K562 (cell line): ENCODE data around the gene PHLDB1. TPM values are rescaled to one million over a fixed set of nuclear protein-coding genes. Genes with fewer than 3 reads are reported as not detected.

Experiments
- BCLAF1 ChIP-seq, 2 experiments: fragments of 450-650 bp in 1 of 2; IDR thresholded peaks; 2 replicates each; pipeline ENCODE4 v1.6.1; 2011 to 2017; ENCODE audit warnings: low read depth in 2 of 2, antibody characterized with exemption in 1 of 2, borderline replicate concordance in 1 of 2, low read length in 1 of 2, mild to moderate bottlenecking in 1 of 2, mixed read lengths in 1 of 2; ENCODE audit not compliant: control insufficient read depth in 1 of 2
- CBFA2T3 ChIP-seq: fragments of 450-650 bp; IDR thresholded peaks from 2 replicates; pipeline ENCODE4 v1.6.1; 2017
- CBFB ChIP-seq: sonication (generic); formaldehyde crosslinking; IDR thresholded peaks from 2 replicates; pipeline ENCODE4 v1.4.0; 2020; ENCODE audit warnings: mild to moderate bottlenecking, missing genetic modification reagents
- CREB1 ChIP-seq, 2 experiments: sonication (generic) in 1 of 2; formaldehyde crosslinking in 1 of 2; IDR thresholded peaks; 2 replicates each; pipeline versions ENCODE4 v1.6.1 to v1.8.0; 2012 to 2022; ENCODE audit warnings: inconsistent platforms in 1 of 2, mild to moderate bottlenecking in 1 of 2, missing genetic modification reagents in 1 of 2, moderate library complexity in 1 of 2
- EHMT2 ChIP-seq: fragments of 450-650 bp; IDR thresholded peaks from 2 replicates; pipeline ENCODE4 v1.6.1; 2018; ENCODE audit warnings: antibody characterized with exemption
- GATA2 ChIP-seq: sonication (generic); formaldehyde crosslinking; IDR thresholded peaks from 2 replicates; pipeline ENCODE4 v1.4.0; 2020; ENCODE audit warnings: mild to moderate bottlenecking, missing genetic modification reagents
- HDAC6 ChIP-seq: IDR thresholded peaks from 2 replicates; pipeline ENCODE4 v1.6.1; 2012; ENCODE audit warnings: low read depth, mild to moderate bottlenecking, control low read depth, inconsistent platforms, low read length, moderate library complexity
- LEF1 ChIP-seq: fragments of 450-650 bp; IDR thresholded peaks from 2 replicates; pipeline ENCODE4 v1.6.1; 2016; ENCODE audit warnings: mild to moderate bottlenecking
- MECOM ChIP-seq: fragments of 250-450 bp; sonication (Bioruptor Pico); IDR thresholded peaks from 2 replicates; pipeline ENCODE4 v1.8.0; 2022; ENCODE audit warnings: inconsistent platforms
- MLX ChIP-seq, 2 experiments: fragments of 450-650 bp in 1 of 2; sonication (generic) in 1 of 2; formaldehyde crosslinking; conservative IDR thresholded peaks; 2 replicates each; pipeline versions ENCODE4 v1.4.0 to v1.8.1; 2020 to 2022; ENCODE audit warnings: mild to moderate bottlenecking in 1 of 2, missing genetic modification reagents in 1 of 2
- MTA2 ChIP-seq: fragments of 450-650 bp; IDR thresholded peaks from 2 replicates; pipeline ENCODE4 v1.6.1; 2016; ENCODE audit warnings: low read depth
- NR2C1 ChIP-seq, 2 experiments: fragments of 450-650 bp; IDR thresholded peaks; 2 replicates each; pipeline ENCODE4 v1.6.1; 2017; ENCODE audit warnings: mild to moderate bottlenecking in 2 of 2, antibody characterized with exemption in 1 of 2, inconsistent platforms in 1 of 2, missing compliant biosample characterization in 1 of 2, missing genetic modification characterization in 1 of 2
- POLR3G ChIP-seq: IDR thresholded peaks from 2 replicates; pipeline ENCODE4 v1.6.1; 2011; ENCODE audit not compliant: insufficient read length, insufficient replicate concordance; ENCODE audit errors: extremely low read depth
- SMARCA4 ChIP-seq: fragments of 450-650 bp; IDR thresholded peaks from 2 replicates; pipeline ENCODE4 v1.6.1; 2016
- SMARCB1 ChIP-seq: IDR thresholded peaks from 2 replicates; pipeline ENCODE4 v1.6.1; 2011; ENCODE audit warnings: improper control_type of control experiment, low read depth; ENCODE audit not compliant: insufficient read length
- TAF1 ChIP-seq: IDR thresholded peaks from 2 replicates; pipeline ENCODE4 v1.6.1; 2011; ENCODE audit warnings: mild to moderate bottlenecking, low read length, moderate library complexity; ENCODE audit not compliant: insufficient read depth, control insufficient read depth, severe bottlenecking; ENCODE audit errors: extremely low read depth
- THRAP3 ChIP-seq: fragments of 450-650 bp; IDR thresholded peaks from 2 replicates; pipeline ENCODE4 v1.6.1; 2016; ENCODE audit warnings: mild to moderate bottlenecking, inconsistent platforms, borderline replicate concordance
- TRIM24 ChIP-seq, 2 experiments: fragments of 450-650 bp; IDR thresholded peaks; 2 replicates each; pipeline ENCODE4 v1.6.1; 2016
- XRCC5 ChIP-seq: fragments of 200-400 bp; formaldehyde crosslinking; IDR thresholded peaks from 2 replicates; pipeline ENCODE4 v1.6.1; 2017; ENCODE audit warnings: low read depth, mild to moderate bottlenecking, low read length
- ZNF253 ChIP-seq: fragments of 250-450 bp; sonication (Bioruptor Pico); conservative IDR thresholded peaks from 2 replicates; pipeline ENCODE4 v1.6.1; 2021; ENCODE audit warnings: mild to moderate bottlenecking
- ZNF551 ChIP-seq: fragments of 250-450 bp; sonication (Bioruptor Pico); IDR thresholded peaks from 2 replicates; pipeline ENCODE4 v1.5.0; 2021; ENCODE audit warnings: mild to moderate bottlenecking, moderate library complexity
- ZNF655 ChIP-seq: fragments of 250-450 bp; sonication (Bioruptor Pico); IDR thresholded peaks from 2 replicates; pipeline ENCODE4 v1.5.0; 2021
- ZNF696 ChIP-seq: fragments of 250-450 bp; sonication (Bioruptor Pico); conservative IDR thresholded peaks from 2 replicates; pipeline ENCODE4 v1.4.0; 2020; ENCODE audit warnings: mild to moderate bottlenecking, moderate library complexity
- ZNF778 ChIP-seq: fragments of 450-650 bp; formaldehyde crosslinking; IDR thresholded peaks from 2 replicates; pipeline ENCODE4 v1.4.0; 2020; ENCODE audit warnings: mild to moderate bottlenecking, moderate library complexity
- polyA plus RNA-seq, 8 experiments: library from polyadenylated mRNA; depleted of rRNA in 4 of 8; stranded (reverse) in 5 of 8; unstranded in 3 of 8; fragments of >200 nt; fragmentation: Nextera tagmentation in 2 of 8; fragmentation: Illumina TruSeq in 1 of 8; extraction: Ambion mirVana in 2 of 8; extraction: Trizol in 1 of 8; gene quantifications; 2 replicates each; pipeline versions ENCODE4 v1.2.1 to v1.2.3, GENCODE V29; 2011 to 2014; ENCODE audit warnings: inconsistent platforms in 1 of 8, missing spikeins in 1 of 8
- total RNA-seq, 7 experiments: library from RNA; depleted of rRNA in 6 of 7; stranded (reverse); fragments of >200 nt in 6 of 7; fragmentation: Illumina TruSeq in 2 of 7; extraction: Trizol in 2 of 7; gene quantifications; 2 replicates each; pipeline versions ENCODE4 v1.2.1 to v1.2.3, GENCODE V29; 2011 to 2021; ENCODE audit warnings: low replicate concordance in 1 of 7

PHLDB1 gene
- total and polyA plus RNA-seq, 9 of the 15 experiments (the other 6 are each of a cell fraction or from before 2014, with no cell fraction given) = 2.0 to 28.7 (median 16.2) TPM

- TF ChIP-seq NR2C1 (IDR thresholded peaks at IDR 0.05) (peak; percentile 48; the same call in 1 of the 2 replicates), NR2C1 (tag; IDR thresholded peaks at IDR 0.05) (peak; percentile 76), MECOM (CRISPR knock-in tag) (peak; percentile 80; the same call in 1 of the 2 replicates), THRAP3 (peak; percentile 52; the same call in 1 of the 2 replicates), ZNF551 (no peak), MLX (CRISPR knock-in tag; conservative IDR thresholded peaks at IDR 0.05) (no peak), CREB1 (IDR thresholded peaks at IDR 0.05) (peak; percentile 59; the same call in 1 of the 2 replicates), CREB1 (CRISPR knock-in tag; IDR thresholded peaks at IDR 0.05) (no peak), TRIM24 (IDR thresholded peaks at IDR 0.05) (peak; percentile 40 to 56; a peak in 3 of 4 replicates), XRCC5 (no peak), TAF1 (peak; percentile 47), ZNF778 (CRISPR knock-in tag) (no peak), CBFB (no peak), MTA2 (peak; percentile 72), POLR3G (no peak), HDAC6 (no peak), ZNF253 (CRISPR knock-in tag) (no peak), GATA2 (CRISPR knock-in tag) (peak; percentile 86), ZNF655 (CRISPR knock-in tag) (no peak), SMARCA4 (peak; percentile 77), CBFA2T3 (peak; percentile 95), BCLAF1 (IDR thresholded peaks at IDR 0.05; ENCODE audit: borderline replicate concordance in 1 of 2, control insufficient read depth in 1 of 2, low read depth in 2 of 2, low read length in 1 of 2) (0 out of 4 replicates have a peak, but pooled peaks of 1 of the 2 experiments have one; percentile 20), SMARCB1 (no peak), LEF1 (peak; percentile 15; the same call in 1 of the 2 replicates), ZNF696 (CRISPR knock-in tag) (no peak), EHMT2 (peak; percentile 42; the same call in 1 of the 2 replicates)
Measured at GRCh38 chr11:118572981-118573550, 34.3 kb upstream of the PHLDB1 start (continued).
